Liver (tissue), 9 donors: Measurements from ENCODE around the gene CNOT4. TPM values are rescaled to one million over a fixed set of nuclear protein-coding genes. Genes with fewer than 3 reads are reported as not detected.
A peak's percentile ranks its signal among the peaks of the same experiment; 100 is the strongest.

ENCODE experiments used
- DNase-seq: peaks from one replicate; pipeline ENCODE4 v3.0.0-alpha.2; 2017; ENCODE audit warnings: low spot score
- H3K27ac ChIP-seq, 2 donors: one replicate each; pipeline ENCODE4 v1.7.0; 2013; ENCODE audit warnings: inconsistent platforms in 2 of 2, low read length in 2 of 2, control low read depth in 1 of 2, low read depth in 1 of 2, mild to moderate bottlenecking in 1 of 2
- H3K27me3 ChIP-seq, 4 donors: one replicate each; pipeline versions ENCODE4 v1.6.1 to v1.7.0; 2013; ENCODE audit warnings: low read length in 3 of 4, inconsistent platforms in 1 of 4, mild to moderate bottlenecking in 1 of 4, moderate library complexity in 1 of 4; ENCODE audit not compliant: control insufficient read depth in 4 of 4, insufficient read depth in 4 of 4
- H3K36me3 ChIP-seq, 4 donors: one replicate each; pipeline versions ENCODE4 v1.6.1 to v1.7.0; 2013; ENCODE audit warnings: low read length in 3 of 4, mild to moderate bottlenecking in 3 of 4, low read depth in 1 of 4, moderate library complexity in 1 of 4; ENCODE audit not compliant: control insufficient read depth in 4 of 4, insufficient read depth in 3 of 4
- H3K4me1 ChIP-seq, 4 donors: one replicate each; pipeline versions ENCODE4 v1.6.1 to v1.7.0; 2013; ENCODE audit warnings: low read length in 3 of 4, mild to moderate bottlenecking in 3 of 4, moderate library complexity in 1 of 4; ENCODE audit not compliant: control insufficient read depth in 4 of 4, insufficient read depth in 4 of 4
- H3K4me3 ChIP-seq, 3 donors: one replicate each; pipeline versions ENCODE4 v1.6.1 to v1.7.0; 2013; ENCODE audit warnings: low read length in 3 of 3, control low read depth in 1 of 3, low read depth in 1 of 3, mild to moderate bottlenecking in 1 of 3
- H3K9ac ChIP-seq, 2 donors: one replicate each; pipeline ENCODE4 v1.7.0; 2013; ENCODE audit warnings: low read length in 2 of 2, mild to moderate bottlenecking in 2 of 2, moderate library complexity in 2 of 2, control low read depth in 1 of 2, low read depth in 1 of 2
- H3K9me3 ChIP-seq, 4 donors: one replicate each; pipeline versions ENCODE4 v1.6.1 to v1.7.0; 2013; ENCODE audit warnings: low read length in 3 of 4; ENCODE audit not compliant: control insufficient read depth in 4 of 4
- EGR1 ChIP-seq, 2 donors: IDR thresholded peaks; 2 replicates each; pipeline ENCODE4 v1.6.1; 2016 to 2018; ENCODE audit warnings: antibody characterized with exemption in 2 of 2, low read depth in 2 of 2
- FOXA1 ChIP-seq: IDR thresholded peaks from 2 replicates; pipeline ENCODE4 v1.6.1; 2016; ENCODE audit warnings: antibody characterized with exemption
- FOXA2 ChIP-seq: IDR thresholded peaks from 2 replicates; pipeline ENCODE4 v1.6.1; 2016; ENCODE audit warnings: antibody characterized with exemption
- GABPA ChIP-seq, 2 donors: IDR thresholded peaks in 1 of 2; conservative IDR thresholded peaks in 1 of 2; 2 replicates each; pipeline ENCODE4 v1.6.1; 2016; ENCODE audit warnings: antibody characterized with exemption in 2 of 2, mild to moderate bottlenecking in 1 of 2, moderate library complexity in 1 of 2
- HNF4A ChIP-seq, 2 donors: conservative IDR thresholded peaks; 2 replicates each; pipeline ENCODE4 v1.6.1; 2016; ENCODE audit warnings: antibody characterized with exemption in 2 of 2, mild to moderate bottlenecking in 2 of 2
- HNF4G ChIP-seq: IDR thresholded peaks from 2 replicates; pipeline ENCODE4 v1.6.1; 2016; ENCODE audit warnings: antibody characterized with exemption
- JUND ChIP-seq, 2 donors: IDR thresholded peaks; 2 replicates each; pipeline ENCODE4 v1.6.1; 2016; ENCODE audit warnings: antibody characterized with exemption in 2 of 2
- NR2F2 ChIP-seq: IDR thresholded peaks from 2 replicates; pipeline ENCODE4 v1.6.1; 2016; ENCODE audit warnings: antibody characterized with exemption
- RAD21 ChIP-seq, 2 donors: IDR thresholded peaks; 2 replicates each; pipeline ENCODE4 v1.6.1; 2016; ENCODE audit warnings: antibody characterized with exemption in 2 of 2, mild to moderate bottlenecking in 2 of 2
- RXRA ChIP-seq, 2 donors: IDR thresholded peaks; 2 replicates each; pipeline ENCODE4 v1.6.1; 2017 to 2018; ENCODE audit warnings: antibody characterized with exemption in 2 of 2, mild to moderate bottlenecking in 1 of 2
- SP1 ChIP-seq: IDR thresholded peaks from 2 replicates; pipeline ENCODE4 v1.6.1; 2018; ENCODE audit warnings: antibody characterized with exemption, mild to moderate bottlenecking
- TAF1 ChIP-seq: conservative IDR thresholded peaks from 2 replicates; pipeline ENCODE4 v1.6.1; 2016; ENCODE audit warnings: antibody characterized with exemption, mild to moderate bottlenecking
- YY1 ChIP-seq: IDR thresholded peaks from 2 replicates; pipeline ENCODE4 v1.6.1; 2016; ENCODE audit warnings: antibody characterized with exemption, mild to moderate bottlenecking
- WGBS: extraction: QIAGEN DNeasy Blood & Tissue Kit; methylation state at CpG from one replicate; pipeline ENCODE4 v1.1.7; 2013; 5-methylcytosine and 5-hydroxymethylcytosine counted together
- polyA plus RNA-seq, 2 donors: library from polyadenylated mRNA; stranded (reverse) in 1 of 2; unstranded in 1 of 2; fragments of 200-250 nt in 1 of 2; fragments of >200 nt in 1 of 2; fragmentation: Nextera tagmentation in 1 of 2; extraction: Ambion mirVana in 1 of 2; gene quantifications; one replicate each; pipeline versions ENCODE4 v1.2.1 to v1.2.3, GENCODE V29; 2013 to 2015
- total RNA-seq, 2 donors: library from RNA; depleted of rRNA; stranded (reverse); fragments of >200 nt; gene quantifications; one replicate each; pipeline ENCODE4 v1.2.3, GENCODE V29; 2014
- TF ChIP-seq, protein P1 (sequence below): IDR thresholded peaks from 2 replicates; pipeline ENCODE4 v1.6.1; 2016; ENCODE audit warnings: antibody characterized with exemption, mild to moderate bottlenecking
- TF ChIP-seq, protein P2 (sequence below): IDR thresholded peaks from 2 replicates; pipeline ENCODE4 v1.6.1; 2016; ENCODE audit warnings: antibody characterized with exemption
- TF ChIP-seq, protein P3 (sequence below): IDR thresholded peaks from 2 replicates; pipeline ENCODE4 v1.6.1; 2016; ENCODE audit warnings: antibody characterized with exemption
- TF ChIP-seq, protein P4 (sequence below): fragments of 150-350 bp; IDR thresholded peaks from 2 replicates; pipeline ENCODE4 v1.5.1; 2017; ENCODE audit warnings: improper control_type of control experiment, low read depth, low read length; ENCODE audit not compliant: missing input control
- TF ChIP-seq, protein P5 (sequence below): IDR thresholded peaks from 2 replicates; pipeline ENCODE4 v1.6.1; 2016; ENCODE audit warnings: antibody characterized with exemption
- donor health status: healthy.
- donor health status: healthy.
- donor health status: healthy.
- donor health status: healthy.
- donor health status: healthy.

CNOT4 gene
- total and polyA plus RNA-seq, 4 donors, result 3.7 to 11.1 (median 8.6) TPM

DNA sequence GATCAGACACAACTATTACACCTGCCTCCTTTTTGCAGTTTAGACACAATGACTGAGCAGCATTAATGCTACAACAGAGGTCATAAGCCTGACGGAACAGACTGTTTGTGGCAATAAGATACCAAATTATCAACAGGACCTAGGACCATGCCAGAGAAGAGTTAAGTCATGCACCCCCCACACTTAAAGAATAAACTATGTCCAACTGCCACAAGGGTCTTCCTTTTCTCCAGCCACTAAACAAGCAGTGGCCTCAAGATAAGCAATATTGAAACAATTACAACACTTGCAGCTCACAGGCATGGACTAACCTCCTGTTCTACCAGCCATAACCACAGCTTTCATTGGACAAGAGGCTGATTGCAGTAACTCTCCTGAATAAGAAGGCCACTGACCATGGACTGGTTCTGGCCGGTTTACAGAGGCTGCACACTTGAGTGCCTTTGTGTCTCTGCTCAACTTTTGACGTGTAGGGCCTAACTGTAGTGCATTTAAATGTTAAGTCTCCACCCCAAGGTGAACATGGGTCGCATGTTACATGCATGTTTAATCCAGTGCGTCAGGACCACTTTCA lies 171.8 kb downstream of the CNOT4 start:
- WGBS, result 92% methylated on average over 5 of the region's 5 CpGs
- no peaks in the 10 kb centered on the region for H3K36me3 ChIP-seq
- no peak overlapping the region for H3K9ac ChIP-seq
- H3K27ac ChIP-seq, result no peak overlapping the region
- peaks cover 0 to 6% (median 2%) of the 10 kb centered on the region in 4 donors for H3K4me1 ChIP-seq
- TF ChIP-seq FOXA1 (no peak), SP1 (no peak)
- H3K27me3 ChIP-seq, result no peaks in the 10 kb centered on the region
- no peaks in the 10 kb centered on the region for H3K9me3 ChIP-seq
- H3K4me3 ChIP-seq, result no peak overlapping the region
- peak; percentile 13 for DNase-seq

DNA sequence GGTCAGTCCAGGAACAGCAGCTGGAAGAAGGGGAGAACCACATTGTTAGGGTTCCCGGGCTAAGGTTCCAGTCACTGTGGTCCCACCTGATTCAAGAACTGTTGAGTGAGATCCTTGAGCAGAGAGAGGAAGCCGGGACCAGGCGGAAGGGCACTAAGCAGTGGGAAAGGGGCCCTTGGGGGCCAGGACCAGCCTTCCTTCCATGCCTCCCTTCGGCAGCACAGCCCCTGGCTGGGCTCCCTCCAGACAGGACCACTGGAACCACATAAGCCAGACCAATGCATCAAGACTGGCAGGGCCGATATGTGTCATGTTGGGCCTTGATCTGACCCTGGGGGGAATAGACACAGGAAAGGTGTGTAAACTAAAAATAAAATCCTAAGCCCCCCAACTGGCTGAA lies 172.4 kb downstream of the CNOT4 start:
- Histone ChIP-seq H3K27ac (no peak overlapping the region), H3K4me3 (no peak overlapping the region), H3K9me3 (no peaks in the 10 kb centered on the region), H3K27me3 (no peaks in the 10 kb centered on the region), H3K9ac (no peak overlapping the region), H3K4me1 (peaks cover 0 to 6% (median 2%) of the 10 kb centered on the region in 4 donors), H3K36me3 (no peaks in the 10 kb centered on the region)
- peak; percentile 16 for DNase-seq
- no peak for TF ChIP-seq GABPA (IDR thresholded peaks at IDR 0.05 in 1 of 2, conservative IDR thresholded peaks at IDR 0.05 in 1 of 2)
- 92% methylated on average over 5 of the region's 5 CpGs for WGBS

DNA sequence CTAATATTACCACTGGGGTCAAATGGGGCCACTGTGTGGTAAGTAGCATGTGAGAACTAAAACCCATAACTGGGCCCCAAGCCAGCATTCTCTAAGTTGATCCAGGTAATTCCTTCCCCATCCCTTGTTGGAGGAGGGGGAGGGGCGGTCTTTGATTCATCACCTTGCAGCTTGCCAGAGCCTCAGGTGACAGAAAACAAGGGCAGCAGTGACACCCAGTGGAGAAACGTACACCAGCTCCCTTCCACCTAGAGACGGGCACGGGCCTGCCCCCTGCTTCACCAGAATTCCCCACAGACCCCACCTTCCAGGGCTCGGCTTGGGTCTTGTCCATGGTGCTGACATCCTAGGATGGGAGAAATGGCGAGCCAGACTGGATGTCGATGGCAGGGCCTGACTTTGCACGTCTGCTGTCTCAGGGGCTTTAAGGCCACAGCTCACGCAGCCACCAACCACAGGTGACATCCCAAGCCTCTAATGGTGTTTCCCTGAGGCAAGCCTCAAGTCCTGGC lies 174.2 kb downstream of the CNOT4 start:
- no peak for TF ChIP-seq NR2F2
- TF ChIP-seq, protein P1, sequence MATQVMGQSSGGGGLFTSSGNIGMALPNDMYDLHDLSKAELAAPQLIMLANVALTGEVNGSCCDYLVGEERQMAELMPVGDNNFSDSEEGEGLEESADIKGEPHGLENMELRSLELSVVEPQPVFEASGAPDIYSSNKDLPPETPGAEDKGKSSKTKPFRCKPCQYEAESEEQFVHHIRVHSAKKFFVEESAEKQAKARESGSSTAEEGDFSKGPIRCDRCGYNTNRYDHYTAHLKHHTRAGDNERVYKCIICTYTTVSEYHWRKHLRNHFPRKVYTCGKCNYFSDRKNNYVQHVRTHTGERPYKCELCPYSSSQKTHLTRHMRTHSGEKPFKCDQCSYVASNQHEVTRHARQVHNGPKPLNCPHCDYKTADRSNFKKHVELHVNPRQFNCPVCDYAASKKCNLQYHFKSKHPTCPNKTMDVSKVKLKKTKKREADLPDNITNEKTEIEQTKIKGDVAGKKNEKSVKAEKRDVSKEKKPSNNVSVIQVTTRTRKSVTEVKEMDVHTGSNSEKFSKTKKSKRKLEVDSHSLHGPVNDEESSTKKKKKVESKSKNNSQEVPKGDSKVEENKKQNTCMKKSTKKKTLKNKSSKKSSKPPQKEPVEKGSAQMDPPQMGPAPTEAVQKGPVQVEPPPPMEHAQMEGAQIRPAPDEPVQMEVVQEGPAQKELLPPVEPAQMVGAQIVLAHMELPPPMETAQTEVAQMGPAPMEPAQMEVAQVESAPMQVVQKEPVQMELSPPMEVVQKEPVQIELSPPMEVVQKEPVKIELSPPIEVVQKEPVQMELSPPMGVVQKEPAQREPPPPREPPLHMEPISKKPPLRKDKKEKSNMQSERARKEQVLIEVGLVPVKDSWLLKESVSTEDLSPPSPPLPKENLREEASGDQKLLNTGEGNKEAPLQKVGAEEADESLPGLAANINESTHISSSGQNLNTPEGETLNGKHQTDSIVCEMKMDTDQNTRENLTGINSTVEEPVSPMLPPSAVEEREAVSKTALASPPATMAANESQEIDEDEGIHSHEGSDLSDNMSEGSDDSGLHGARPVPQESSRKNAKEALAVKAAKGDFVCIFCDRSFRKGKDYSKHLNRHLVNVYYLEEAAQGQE, result peak; percentile 97
- no peak for TF ChIP-seq FOXA1
- TF ChIP-seq TAF1, result no peak
- TF ChIP-seq HNF4G, result no peak
- TF ChIP-seq YY1, result no peak
- no peak for TF ChIP-seq SP1
- no peak for TF ChIP-seq HNF4A (conservative IDR thresholded peaks at IDR 0.05)
- peak; percentile 80 to 83 for TF ChIP-seq RAD21 (IDR thresholded peaks at IDR 0.05)
- TF ChIP-seq FOXA2, result no peak
- TF ChIP-seq RXRA (IDR thresholded peaks at IDR 0.05), result no peak
- TF ChIP-seq, protein P2, sequence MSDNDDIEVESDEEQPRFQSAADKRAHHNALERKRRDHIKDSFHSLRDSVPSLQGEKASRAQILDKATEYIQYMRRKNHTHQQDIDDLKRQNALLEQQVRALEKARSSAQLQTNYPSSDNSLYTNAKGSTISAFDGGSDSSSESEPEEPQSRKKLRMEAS, result no peak
- no peak for TF ChIP-seq GABPA (IDR thresholded peaks at IDR 0.05 in 1 of 2, conservative IDR thresholded peaks at IDR 0.05 in 1 of 2)
- TF ChIP-seq, protein P3, sequence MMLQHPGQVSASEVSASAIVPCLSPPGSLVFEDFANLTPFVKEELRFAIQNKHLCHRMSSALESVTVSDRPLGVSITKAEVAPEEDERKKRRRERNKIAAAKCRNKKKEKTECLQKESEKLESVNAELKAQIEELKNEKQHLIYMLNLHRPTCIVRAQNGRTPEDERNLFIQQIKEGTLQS, result no peak
- no peak for TF ChIP-seq JUND (IDR thresholded peaks at IDR 0.05)
- no peak for TF ChIP-seq EGR1 (IDR thresholded peaks at IDR 0.05; ENCODE audit: low read depth in 2 of 2)
- TF ChIP-seq, protein P4, sequence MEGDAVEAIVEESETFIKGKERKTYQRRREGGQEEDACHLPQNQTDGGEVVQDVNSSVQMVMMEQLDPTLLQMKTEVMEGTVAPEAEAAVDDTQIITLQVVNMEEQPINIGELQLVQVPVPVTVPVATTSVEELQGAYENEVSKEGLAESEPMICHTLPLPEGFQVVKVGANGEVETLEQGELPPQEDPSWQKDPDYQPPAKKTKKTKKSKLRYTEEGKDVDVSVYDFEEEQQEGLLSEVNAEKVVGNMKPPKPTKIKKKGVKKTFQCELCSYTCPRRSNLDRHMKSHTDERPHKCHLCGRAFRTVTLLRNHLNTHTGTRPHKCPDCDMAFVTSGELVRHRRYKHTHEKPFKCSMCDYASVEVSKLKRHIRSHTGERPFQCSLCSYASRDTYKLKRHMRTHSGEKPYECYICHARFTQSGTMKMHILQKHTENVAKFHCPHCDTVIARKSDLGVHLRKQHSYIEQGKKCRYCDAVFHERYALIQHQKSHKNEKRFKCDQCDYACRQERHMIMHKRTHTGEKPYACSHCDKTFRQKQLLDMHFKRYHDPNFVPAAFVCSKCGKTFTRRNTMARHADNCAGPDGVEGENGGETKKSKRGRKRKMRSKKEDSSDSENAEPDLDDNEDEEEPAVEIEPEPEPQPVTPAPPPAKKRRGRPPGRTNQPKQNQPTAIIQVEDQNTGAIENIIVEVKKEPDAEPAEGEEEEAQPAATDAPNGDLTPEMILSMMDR, result peak; percentile 44
- TF ChIP-seq, protein P5, sequence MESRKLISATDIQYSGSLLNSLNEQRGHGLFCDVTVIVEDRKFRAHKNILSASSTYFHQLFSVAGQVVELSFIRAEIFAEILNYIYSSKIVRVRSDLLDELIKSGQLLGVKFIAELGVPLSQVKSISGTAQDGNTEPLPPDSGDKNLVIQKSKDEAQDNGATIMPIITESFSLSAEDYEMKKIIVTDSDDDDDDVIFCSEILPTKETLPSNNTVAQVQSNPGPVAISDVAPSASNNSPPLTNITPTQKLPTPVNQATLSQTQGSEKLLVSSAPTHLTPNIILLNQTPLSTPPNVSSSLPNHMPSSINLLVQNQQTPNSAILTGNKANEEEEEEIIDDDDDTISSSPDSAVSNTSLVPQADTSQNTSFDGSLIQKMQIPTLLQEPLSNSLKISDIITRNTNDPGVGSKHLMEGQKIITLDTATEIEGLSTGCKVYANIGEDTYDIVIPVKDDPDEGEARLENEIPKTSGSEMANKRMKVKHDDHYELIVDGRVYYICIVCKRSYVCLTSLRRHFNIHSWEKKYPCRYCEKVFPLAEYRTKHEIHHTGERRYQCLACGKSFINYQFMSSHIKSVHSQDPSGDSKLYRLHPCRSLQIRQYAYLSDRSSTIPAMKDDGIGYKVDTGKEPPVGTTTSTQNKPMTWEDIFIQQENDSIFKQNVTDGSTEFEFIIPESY, result no peak
- H3K9ac ChIP-seq, result no peak overlapping the region
- H3K36me3 ChIP-seq, result no peaks in the 10 kb centered on the region
- H3K27me3 ChIP-seq, result no peaks in the 10 kb centered on the region
- H3K9me3 ChIP-seq, result no peaks in the 10 kb centered on the region
- no peak overlapping the region for H3K4me3 ChIP-seq
- WGBS, result 28% methylated on average over 9 of the region's 9 CpGs
- H3K4me1 ChIP-seq, result peaks cover 0 to under 1% (median 0%) of the 10 kb centered on the region in 4 donors
- no peak overlapping the region for H3K27ac ChIP-seq
- DNase-seq, result peak; percentile 57
